ENCODE data around the gene MYD88. TPM values are rescaled to one million over a fixed set of nuclear protein-coding genes. Genes with fewer than 3 reads are reported as not detected.
A peak's percentile ranks its signal among the peaks of the same experiment; 100 is the strongest.

Gene MYD88
- total and polyA plus RNA-seq, 9 of the 15 experiments (the other 6 are each of a cell fraction or from before 2014, with no cell fraction given): 3.2 to 47.3 (median 27.6) TPM

DNA sequence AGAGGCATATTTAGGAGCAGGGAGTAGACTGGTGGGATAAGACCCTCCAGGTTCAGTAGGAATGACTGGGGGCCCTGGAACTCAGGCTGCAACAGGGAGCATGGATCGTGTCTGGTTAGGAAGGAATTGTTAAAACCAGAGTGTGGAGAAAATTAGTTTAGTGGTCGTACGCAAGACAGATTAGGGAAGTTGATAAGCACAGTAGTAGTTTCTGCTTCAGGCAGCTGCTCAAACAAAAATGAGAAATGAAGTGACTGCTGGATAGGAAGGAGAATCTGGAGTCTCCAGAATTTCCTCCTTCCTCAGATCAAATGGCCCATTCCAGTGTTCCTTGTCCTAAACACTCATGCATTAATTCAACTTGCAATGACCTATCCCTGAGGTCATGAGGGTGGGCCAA lies 11.2 kb downstream of the MYD88 start (continued):
- TF ChIP-seq, protein P1, sequence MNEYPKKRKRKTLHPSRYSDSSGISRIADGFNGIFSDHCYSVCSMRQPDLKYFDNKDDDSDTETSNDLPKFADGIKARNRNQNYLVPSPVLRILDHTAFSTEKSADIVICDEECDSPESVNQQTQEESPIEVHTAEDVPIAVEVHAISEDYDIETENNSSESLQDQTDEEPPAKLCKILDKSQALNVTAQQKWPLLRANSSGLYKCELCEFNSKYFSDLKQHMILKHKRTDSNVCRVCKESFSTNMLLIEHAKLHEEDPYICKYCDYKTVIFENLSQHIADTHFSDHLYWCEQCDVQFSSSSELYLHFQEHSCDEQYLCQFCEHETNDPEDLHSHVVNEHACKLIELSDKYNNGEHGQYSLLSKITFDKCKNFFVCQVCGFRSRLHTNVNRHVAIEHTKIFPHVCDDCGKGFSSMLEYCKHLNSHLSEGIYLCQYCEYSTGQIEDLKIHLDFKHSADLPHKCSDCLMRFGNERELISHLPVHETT (CRISPR knock-in tag; conservative IDR thresholded peaks at IDR 0.05 in 1 of 2, IDR thresholded peaks at IDR 0.05 in 1 of 2): 0 out of 4 replicates have a peak, but pooled peaks of 1 of the 2 experiments have one; percentile 32
- peak; percentile 43; the same call in 1 of the 2 replicates for TF ChIP-seq RNF2 (IDR thresholded peaks at IDR 0.05)
- no peak for TF ChIP-seq SP1 (CRISPR knock-in tag; IDR thresholded peaks at IDR 0.05)
- TF ChIP-seq SMARCA4 (IDR thresholded peaks at IDR 0.05): peak; percentile 92
- TF ChIP-seq ZNF124 (CRISPR knock-in tag; IDR thresholded peaks at IDR 0.05): no peak
- TF ChIP-seq, protein P2, sequence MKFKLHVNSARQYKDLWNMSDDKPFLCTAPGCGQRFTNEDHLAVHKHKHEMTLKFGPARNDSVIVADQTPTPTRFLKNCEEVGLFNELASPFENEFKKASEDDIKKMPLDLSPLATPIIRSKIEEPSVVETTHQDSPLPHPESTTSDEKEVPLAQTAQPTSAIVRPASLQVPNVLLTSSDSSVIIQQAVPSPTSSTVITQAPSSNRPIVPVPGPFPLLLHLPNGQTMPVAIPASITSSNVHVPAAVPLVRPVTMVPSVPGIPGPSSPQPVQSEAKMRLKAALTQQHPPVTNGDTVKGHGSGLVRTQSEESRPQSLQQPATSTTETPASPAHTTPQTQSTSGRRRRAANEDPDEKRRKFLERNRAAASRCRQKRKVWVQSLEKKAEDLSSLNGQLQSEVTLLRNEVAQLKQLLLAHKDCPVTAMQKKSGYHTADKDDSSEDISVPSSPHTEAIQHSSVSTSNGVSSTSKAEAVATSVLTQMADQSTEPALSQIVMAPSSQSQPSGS (CRISPR knock-in tag; IDR thresholded peaks at IDR 0.05): no peak
- TF ChIP-seq SAFB2 (IDR thresholded peaks at IDR 0.05; ENCODE audit: borderline replicate concordance, low read depth, low read length, severe bottlenecking): no peak
- TF ChIP-seq, protein P3, sequence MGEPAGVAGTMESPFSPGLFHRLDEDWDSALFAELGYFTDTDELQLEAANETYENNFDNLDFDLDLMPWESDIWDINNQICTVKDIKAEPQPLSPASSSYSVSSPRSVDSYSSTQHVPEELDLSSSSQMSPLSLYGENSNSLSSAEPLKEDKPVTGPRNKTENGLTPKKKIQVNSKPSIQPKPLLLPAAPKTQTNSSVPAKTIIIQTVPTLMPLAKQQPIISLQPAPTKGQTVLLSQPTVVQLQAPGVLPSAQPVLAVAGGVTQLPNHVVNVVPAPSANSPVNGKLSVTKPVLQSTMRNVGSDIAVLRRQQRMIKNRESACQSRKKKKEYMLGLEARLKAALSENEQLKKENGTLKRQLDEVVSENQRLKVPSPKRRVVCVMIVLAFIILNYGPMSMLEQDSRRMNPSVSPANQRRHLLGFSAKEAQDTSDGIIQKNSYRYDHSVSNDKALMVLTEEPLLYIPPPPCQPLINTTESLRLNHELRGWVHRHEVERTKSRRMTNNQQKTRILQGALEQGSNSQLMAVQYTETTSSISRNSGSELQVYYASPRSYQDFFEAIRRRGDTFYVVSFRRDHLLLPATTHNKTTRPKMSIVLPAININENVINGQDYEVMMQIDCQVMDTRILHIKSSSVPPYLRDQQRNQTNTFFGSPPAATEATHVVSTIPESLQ (CRISPR knock-in tag; IDR thresholded peaks at IDR 0.05): no peak
- TF ChIP-seq ZMIZ1 (IDR thresholded peaks at IDR 0.05; ENCODE audit: low read depth in 2 of 2, low read length in 2 of 2): no peak
- peak; percentile 38 for TF ChIP-seq PRDM10 (IDR thresholded peaks at IDR 0.05; ENCODE audit: partially characterized antibody)
- 0 out of 2 replicates have a peak, but pooled peaks have one; percentile 17 for TF ChIP-seq ZNF583 (CRISPR knock-in tag; IDR thresholded peaks at IDR 0.05)
- no peak for TF ChIP-seq PHB2 (IDR thresholded peaks at IDR 0.05; ENCODE audit: low read depth)
- no peak for TF ChIP-seq ZNF717 (CRISPR knock-in tag; IDR thresholded peaks at IDR 0.05)
- TF ChIP-seq ZNF431 (CRISPR knock-in tag; IDR thresholded peaks at IDR 0.05): 0 out of 2 replicates have a peak, but pooled peaks have one; percentile 26
- TF ChIP-seq SRF (CRISPR knock-in tag; IDR thresholded peaks at IDR 0.05): no peak
